RWPE1 (cell line): Measurements from ENCODE around the gene HBEGF.
A peak's percentile ranks its signal among the peaks of the same experiment; 100 is the strongest.

Experiments
- CTCF ChIA-PET: fragments of 350-600 bp; sonication (Branson Sonifier 250); formaldehyde crosslinking; extraction: SDS; loops from one replicate; lab custom pipeline; 2021; lab: Yijun Ruan, JAX
- POLR2A ChIA-PET: fragments of 400-600 bp; formaldehyde crosslinking; extraction: SDS; loops from one replicate; lab custom pipeline; 2020; ENCODE audit warnings: antibody characterized with exemption; ENCODE audit not compliant: low non-redundant PET; lab: Yijun Ruan, JAX
- DNase-seq: peaks from one replicate; pipeline ENCODE4 v3.0.0; 2012; ENCODE audit warnings: low spot score
- H3K27ac ChIP-seq: fragments of 450-650 bp; 2 replicates; pipeline ENCODE4 v1.5.1; 2017
- CTCF ChIP-seq: fragments of 450-650 bp; conservative IDR thresholded peaks from 2 replicates; pipeline ENCODE4 v1.5.1; 2017; ENCODE audit warnings: low read depth, mild to moderate bottlenecking

HBEGF gene

GRCh38 chr5:140346348-140347221, at the start of gene HBEGF:
Gene HBEGF, minus strand, starts transcription at chr5:140346603. Its CDS starts 275 bp downstream, at chr5:140346328.
- H3K27ac ChIP-seq, result peak within 1 kb of the TSS; percentile 55
- TF ChIP-seq CTCF, result peak; percentile 65
- ChIA-PET CTCF (interaction anchor here (0.5 to 5.4 kb wide), 16 partner anchors 9 to 150 kb away, joined by 3 to 61 read pairs (median 5); partner anchors contain the start of gene SLC4A9), POLR2A (interaction anchor here (0.5 to 2.0 kb wide), 13 partner anchors 10 to 127 kb away, joined by 3 to 17 read pairs (median 3); no protein-coding TSS in a partner anchor)
- DNase-seq, result peak; percentile 94

GRCh38 chr5:140393738-140394137, 47.3 kb upstream of the HBEGF start:
- ChIA-PET CTCF (interaction anchor here (1.0 kb wide), 1 partner anchor 13 kb away, joined by 4 read pairs; no protein-coding TSS in a partner anchor), POLR2A (no interaction called here)
- TF ChIP-seq CTCF, result no peak
- H3K27ac ChIP-seq, result no peak overlapping the region
- DNase-seq, result no peak

- CTCF ChIA-PET, result interaction anchor here (0.7 to 2.5 kb wide), 3 partner anchors 19 to 1703 kb away, joined by 3 to 7 read pairs (median 4); no protein-coding TSS in a partner anchor
- H3K27ac ChIP-seq, result no peak overlapping the region
- POLR2A ChIA-PET, result interaction anchor here (1.0 kb wide), 1 partner anchor 10 kb away, joined by 3 read pairs; the partner anchor contains the start of gene ANKHD1
- no peak for TF ChIP-seq CTCF
- DNase-seq, result no peak
Observed at GRCh38 chr5:140391732-140392131, 45.3 kb upstream of the HBEGF start.

- CTCF ChIA-PET, result interaction anchor here (0.7 to 2.5 kb wide), 4 partner anchors 18 to 1704 kb away, joined by 3 to 7 read pairs (median 4); no protein-coding TSS in a partner anchor
- no peak for TF ChIP-seq CTCF
- no peak for DNase-seq
- POLR2A ChIA-PET, result interaction anchor here (1.0 kb wide), 1 partner anchor 10 kb away, joined by 3 read pairs; the partner anchor contains the start of gene ANKHD1
- no peak overlapping the region for H3K27ac ChIP-seq
Observed at GRCh38 chr5:140391312-140391711, 44.9 kb upstream of the HBEGF start.

GRCh38 chr5:140388052-140388451, 41.6 kb upstream of the HBEGF start:
- POLR2A ChIA-PET, result no interaction called here
- no peak for DNase-seq
- no peak overlapping the region for H3K27ac ChIP-seq
- no peak for TF ChIP-seq CTCF
- CTCF ChIA-PET, result interaction anchor here (0.6 to 1.2 kb wide), 4 partner anchors 15 to 1136 kb away, joined by 3 to 6 read pairs (median 4); no protein-coding TSS in a partner anchor

- POLR2A ChIA-PET, result interaction anchor here (0.7 kb wide), 1 partner anchor 20 kb away, joined by 5 read pairs; no protein-coding TSS in a partner anchor
- no peak for TF ChIP-seq CTCF
- H3K27ac ChIP-seq, result no peak overlapping the region
- CTCF ChIA-PET, result interaction anchor here (0.6 kb wide), 1 partner anchor 25 kb away, joined by 13 read pairs; no protein-coding TSS in a partner anchor
- DNase-seq, result no peak
Observed at GRCh38 chr5:140383300-140383699, 36.9 kb upstream of the HBEGF start.
